Stimulated activated CD8-positive, alpha-beta memory T cell treated with anti-CD3 and anti-CD28 coated beads, Interleukin-2, amount 100 ng/mL, for 48 hours (primary cell): ENCODE data around the gene TM4SF4.

Experiments used
- DNase-seq, 2 donors: peaks; one replicate each; pipeline ENCODE4 v3.0.0-alpha.2; 2020; ENCODE audit warnings: low read depth in 2 of 2

The TM4SF4 gene

GRCh38 chr3:149481491-149481890 is 7.0 kb downstream of the TM4SF4 start:
- DNase-seq: no peak

- no peak for DNase-seq
Measured at GRCh38 chr3:149486726-149487125, 12.2 kb downstream of the TM4SF4 start.

DNA sequence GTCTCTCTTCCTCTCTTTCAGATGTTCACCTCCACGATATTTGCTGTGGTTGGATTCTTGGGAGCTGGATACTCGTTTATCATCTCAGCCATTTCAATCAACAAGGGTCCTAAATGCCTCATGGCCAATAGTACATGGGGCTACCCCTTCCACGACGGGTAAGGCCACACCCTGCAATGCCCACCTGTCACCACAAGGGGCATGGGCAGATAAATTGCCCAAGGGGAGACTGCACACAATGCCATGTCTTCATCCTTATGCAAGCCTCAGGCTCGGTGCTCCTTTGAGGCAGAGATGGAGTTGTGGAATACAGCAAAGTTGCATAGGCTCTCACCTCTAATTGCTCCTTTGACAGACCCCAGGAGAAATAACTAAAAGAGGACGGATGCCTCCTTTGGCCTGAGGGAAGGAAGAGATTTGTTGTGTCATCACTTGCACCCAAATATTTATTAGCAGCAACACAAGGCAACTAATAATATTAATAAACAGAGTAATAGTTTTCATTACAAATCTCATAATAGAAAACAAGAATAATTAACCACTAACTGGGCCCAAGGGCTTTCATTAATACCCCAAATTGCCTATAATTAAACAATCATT is 13.2 kb downstream of the TM4SF4 start:
- peak; percentile 34 to 39 for DNase-seq

DNA sequence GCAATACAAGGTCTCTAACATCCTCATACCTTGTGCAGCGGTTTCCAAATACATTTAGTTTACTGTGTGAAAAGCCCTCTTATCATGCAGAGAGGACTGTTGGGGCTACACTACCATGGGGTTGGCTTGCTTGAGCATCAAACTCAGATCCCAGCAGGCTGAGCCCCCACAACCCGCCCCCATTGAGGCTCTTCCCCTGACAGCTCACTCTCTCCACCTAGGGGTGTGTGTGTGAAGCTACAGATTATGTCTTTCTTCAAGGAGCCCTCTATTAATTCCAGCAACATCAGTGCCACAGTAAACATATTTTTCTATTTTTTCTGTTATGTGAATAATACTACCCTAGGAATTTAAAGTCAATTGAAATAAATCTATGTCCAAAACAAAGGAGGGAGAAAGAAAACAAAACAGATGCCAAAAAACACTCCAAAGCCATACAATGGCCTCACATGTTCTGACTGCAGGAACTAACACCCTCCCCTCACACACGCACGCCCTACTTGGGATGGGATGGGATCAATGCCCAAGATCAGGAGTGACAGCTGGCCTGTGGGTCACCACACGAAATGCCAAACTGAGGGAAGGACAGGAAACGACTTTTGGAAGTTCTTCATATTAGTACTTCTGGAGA is 14.7 kb downstream of the TM4SF4 start:
- DNase-seq: no peak

GRCh38 chr3:149490260-149490971 is 15.9 kb downstream of the TM4SF4 start:
- DNase-seq: no peak

DNA sequence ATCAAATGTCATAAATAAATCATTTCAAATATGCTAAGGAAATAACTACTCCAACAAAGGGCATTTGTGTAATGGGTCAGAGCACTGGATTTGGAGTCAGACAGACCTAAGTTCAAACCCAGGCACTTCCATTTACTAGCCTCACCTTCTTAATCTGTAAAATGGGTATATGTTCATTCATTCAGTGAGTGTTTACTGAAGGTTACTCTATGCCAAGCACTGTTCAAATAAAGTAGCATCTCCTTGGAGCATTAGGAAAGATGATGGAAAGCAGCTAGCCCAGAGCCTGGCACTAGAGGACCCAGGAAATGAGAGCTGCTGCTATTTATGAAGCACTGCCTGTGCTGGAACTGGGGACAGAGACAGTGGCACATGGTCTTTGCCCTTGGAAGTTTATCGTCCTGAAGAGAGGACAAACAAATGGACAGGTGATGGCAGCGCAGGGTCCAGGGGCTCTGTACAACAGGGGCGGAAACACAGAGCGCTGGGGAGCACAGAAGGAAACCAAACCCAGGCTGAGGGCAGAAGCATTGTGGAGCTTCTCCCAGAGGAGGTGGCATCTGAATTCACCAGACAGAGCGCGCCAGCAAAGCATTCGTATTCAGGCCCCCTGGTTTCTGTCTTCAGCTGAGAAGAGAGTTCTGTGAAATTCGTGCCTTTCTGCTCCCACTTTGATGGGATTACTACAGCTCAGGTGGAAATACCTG is 19.0 kb downstream of the TM4SF4 start:
- DNase-seq: no peak

DNA sequence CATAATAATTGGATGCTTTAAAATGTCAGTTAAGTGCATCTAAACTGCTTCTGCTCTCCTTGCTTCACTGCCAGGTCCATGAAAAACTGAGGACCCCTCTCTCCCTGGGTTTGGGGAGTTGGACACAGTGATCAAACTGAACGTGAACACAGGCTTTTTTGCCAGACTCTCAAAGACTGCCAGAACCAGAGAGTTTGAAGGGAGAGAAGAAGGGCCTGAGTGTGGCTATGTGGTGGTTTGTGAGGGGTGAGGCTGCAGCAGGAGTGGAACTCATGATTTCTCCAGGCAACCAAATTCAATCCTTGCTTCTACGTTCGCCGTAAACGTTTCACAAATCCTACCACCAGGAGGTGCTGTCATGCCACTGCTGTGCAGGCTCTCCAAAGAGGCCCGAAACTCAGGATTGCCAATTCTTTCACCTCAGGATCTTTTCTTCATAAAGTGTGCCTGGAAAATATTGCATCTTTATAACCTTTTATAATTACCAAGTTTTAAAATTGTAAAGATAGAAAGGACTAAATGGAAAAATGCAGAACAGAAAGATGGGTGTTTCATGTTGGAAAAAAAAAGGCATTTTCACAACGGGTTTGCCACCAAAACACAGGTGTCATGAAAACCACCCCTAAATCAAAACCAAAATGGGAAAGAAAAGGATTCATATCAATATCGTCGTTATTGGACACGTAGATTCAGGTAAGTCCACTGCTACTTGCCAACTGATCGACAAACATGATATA is 19.7 kb downstream of the TM4SF4 start:
- DNase-seq: peak in 1 of 2 donors; percentile 32

DNA sequence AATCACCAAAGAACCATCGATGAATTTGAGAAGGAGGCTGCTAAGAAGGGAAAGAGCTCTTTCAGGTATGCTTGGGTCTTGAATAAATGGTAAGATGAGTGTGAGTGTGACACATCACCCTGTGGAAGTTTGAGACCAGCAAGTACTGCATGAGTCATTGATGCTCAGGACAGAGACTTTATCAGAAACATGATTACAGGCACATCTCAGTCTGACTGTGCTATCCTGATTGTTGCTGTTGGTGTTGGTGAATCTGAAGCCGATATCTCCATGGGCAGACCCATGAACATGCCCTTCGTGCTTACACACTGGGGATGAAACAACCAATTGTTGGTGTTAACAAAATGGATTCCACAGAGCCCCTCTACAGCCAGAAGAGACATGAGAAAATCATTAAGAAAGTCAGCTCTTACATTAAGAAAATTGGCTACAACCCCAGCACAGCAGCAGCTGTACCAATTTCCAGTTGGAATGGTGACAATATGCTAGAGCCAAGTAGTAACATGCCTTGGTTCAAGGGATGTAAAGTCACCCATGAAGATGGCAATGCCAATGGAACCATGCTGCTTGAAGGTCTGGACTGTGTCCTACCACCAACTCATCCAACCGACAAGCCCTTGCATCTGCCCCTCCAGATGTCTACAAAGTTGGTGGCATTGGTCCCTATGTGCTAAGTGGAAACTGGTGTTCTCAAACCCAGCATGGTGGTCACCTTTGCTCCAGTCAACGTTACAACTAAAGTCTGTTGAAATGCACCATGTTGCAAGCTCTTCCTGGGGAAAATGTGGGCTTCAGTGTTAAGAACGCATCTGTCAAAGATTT is 20.5 kb downstream of the TM4SF4 start:
- DNase-seq: no peak

DNA sequence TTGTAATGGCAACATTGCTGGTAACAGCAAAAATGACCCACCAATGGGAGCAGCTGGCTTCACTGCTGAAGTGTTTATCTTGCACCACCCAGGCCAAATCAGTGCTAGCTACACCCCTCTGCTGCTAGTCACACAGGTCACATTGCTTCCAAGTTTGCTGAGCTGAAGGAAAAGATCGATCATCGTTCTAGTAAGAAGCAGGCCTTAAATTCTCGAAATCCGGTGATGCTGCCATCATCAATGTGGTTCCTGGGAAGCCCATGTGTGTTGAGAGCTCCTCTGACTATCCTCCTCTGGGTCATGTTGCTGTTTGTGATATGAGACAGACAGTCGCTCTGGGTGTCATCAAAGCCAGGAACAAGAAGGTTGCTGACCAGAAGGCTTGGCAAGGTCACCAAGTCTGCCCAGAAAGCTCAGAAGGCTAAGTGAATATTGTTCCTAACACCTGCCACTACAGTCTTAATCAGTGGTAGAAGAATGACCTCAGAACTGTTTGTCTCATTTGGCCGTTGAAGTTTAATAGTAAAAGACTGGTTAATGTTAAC is 21.2 kb downstream of the TM4SF4 start:
- DNase-seq: no peak

- DNase-seq: no peak
Measured at GRCh38 chr3:149496891-149497290, 22.4 kb downstream of the TM4SF4 start.

DNA sequence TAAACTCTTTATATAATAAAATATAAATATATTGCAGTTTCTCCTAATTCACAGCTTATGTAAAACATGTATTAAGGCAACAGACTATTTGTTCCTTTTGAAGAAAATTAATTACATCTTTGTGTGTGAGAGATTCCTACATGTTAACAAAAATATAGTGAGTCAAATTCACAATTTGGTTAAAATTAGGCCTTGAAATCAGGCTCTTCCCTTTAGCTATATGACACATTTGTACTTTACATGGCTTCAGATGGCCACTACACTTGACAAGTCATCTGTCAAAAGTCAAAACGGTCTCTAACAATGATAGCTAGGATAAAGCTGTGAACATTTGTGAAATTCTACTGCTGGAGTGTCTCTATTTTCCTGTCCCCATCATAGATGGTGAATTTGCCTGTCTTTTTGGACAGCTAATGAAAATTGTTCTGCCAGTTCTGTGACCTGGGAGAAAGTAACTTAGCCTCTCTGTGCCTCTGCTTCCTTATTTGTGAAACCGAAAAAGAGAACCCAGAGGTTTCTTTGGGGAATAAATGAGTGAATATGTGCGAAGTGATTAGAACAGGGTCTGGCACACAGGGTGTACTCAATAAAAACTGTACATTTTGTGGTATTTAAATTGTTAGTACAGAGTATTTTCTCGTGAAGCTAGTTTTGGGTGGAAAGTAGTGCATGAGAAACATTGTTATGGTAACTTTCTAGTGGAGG is 23.6 kb downstream of the TM4SF4 start:
- DNase-seq: no peak

GRCh38 chr3:149501524-149501923 is 27.0 kb downstream of the TM4SF4 start:
- DNase-seq: no peak

DNA sequence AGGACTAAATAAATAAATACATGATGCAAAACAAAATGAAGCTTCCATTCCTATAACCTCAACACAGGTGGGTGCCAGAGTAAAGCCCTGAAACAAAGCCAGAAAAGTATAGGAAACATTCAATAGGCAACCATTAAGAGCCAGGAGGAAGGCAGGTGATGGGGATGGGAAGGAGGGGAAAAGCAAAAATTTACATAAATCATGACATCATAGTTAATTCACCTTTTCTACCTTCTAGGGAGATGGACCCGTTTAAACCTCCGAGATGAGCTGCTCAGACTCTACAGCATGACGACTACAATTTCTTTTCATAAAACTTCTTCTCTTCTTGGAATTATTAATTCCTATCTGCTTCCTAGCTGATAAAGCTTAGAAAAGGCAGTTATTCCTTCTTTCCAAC is 27.9 kb downstream of the TM4SF4 start:
- DNase-seq: no peak

DNA sequence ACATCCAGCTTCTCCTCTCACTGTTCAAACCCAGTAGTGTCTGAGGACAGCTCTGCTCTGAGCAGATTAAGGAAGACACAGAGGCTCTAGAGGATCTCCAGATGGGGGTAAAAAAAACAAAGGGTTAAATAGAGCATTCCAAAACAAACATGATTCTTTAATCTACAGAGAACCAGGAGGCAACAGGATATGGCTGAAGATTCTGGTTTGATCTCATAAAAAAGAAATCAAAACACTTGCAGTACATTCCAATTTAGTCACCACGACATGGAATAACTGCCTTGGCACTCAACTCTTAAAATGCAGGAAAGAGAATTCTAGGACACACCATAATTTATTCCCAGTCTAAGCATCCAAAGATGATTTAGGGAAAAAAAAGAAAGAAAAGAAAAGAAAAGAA is 32.0 kb downstream of the TM4SF4 start:
- no peak for DNase-seq

- DNase-seq: no peak
Measured at GRCh38 chr3:149506965-149507364, 32.5 kb downstream of the TM4SF4 start.

DNA sequence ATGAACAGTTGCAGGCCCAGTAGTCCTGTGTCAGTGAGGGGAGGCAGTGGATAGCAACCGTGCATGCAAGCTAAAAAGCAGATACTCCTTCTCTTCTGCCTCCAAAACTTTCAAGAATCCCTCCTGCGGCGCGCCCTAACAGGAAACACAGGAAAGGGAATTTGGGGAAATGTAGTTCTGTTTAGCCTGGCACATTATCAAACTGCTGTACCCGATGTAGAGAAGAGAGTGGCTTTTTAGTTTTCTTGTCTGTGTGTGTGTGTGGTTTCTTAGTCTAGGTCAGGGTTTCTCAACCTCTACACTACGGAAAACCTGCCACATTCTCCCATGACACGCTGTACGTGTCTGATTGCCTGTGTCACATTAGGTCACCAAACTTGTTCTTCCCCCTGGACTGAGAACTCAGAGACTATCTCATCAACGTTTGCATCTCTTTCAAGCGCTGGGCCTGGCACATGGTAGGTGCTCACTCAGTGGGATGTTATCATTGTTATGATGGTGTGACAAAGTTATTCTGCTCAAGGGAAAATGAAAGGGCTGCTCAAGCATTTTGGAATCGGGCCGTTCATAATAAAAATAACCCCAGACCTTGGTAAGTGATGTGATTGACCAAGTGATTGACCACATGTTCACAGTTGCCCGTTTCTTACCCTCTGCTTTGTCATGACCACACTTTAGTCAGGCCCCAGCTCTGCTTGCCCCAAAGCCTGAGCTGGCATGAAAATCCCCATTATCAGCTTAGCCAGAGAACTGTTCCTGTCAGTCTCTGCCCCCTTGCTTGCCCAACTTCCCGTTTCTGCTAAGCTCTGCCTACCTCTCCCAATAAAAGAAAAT is 33.2 kb downstream of the TM4SF4 start:
- no peak for DNase-seq

DNA sequence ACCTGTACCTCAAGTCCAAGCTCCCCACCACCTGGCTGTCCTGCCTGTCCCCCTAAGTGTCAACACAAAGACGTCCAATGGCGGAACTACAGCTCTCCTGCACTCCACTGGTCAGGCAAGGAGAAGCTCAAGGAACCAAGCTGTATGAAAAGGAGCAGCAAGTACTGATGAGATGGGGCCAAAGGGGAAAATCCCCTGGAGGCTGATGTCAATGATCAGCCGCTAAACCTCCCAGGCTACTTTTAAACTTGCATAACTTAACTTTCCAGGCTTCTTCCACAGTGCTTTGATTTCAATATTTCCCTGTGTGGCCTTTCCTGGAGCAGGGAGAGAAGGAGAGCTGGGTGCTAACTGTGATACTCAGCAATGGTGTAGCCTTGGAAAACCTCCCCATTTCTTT is 35.0 kb downstream of the TM4SF4 start:
- no peak for DNase-seq

- no peak for DNase-seq
Measured at GRCh38 chr3:149510480-149510879, 36.0 kb downstream of the TM4SF4 start.

GRCh38 chr3:149511040-149511626 is 36.6 kb downstream of the TM4SF4 start:
- no peak for DNase-seq
